Kasumi-1 (cell line): ENCODE data around the gene TRDN.
"Not testable (repeated sequence)": the region's sequence is repeated elsewhere in the genome, so short reads cannot be mapped to it uniquely, and the experiment has no call there.

ENCODE experiments used
- DNase-seq, 2 experiments: peaks; one replicate each; lab custom pipeline; 2025; lab: John Stamatoyannopoulos, UW

The TRDN gene

DNA sequence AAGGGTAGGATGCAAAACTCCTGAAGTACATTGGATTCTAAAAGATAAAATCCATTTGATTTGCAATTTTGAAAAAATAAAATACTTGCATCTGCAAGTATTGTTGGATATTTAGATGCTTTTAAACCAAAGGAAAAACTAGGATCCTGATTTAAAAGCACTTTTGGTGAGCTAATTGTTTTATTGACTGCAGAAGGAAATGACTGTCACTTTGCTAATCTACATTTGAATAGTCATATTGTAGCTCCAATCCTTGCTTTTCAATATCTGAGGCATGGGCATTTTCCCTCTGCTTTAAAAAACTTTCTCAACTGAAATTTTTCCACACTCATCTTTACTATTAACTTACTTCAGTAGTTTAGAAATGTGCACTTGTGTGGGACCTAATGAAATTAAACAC is 74.1 kb downstream of the TRDN start:
- no peak for DNase-seq

DNA sequence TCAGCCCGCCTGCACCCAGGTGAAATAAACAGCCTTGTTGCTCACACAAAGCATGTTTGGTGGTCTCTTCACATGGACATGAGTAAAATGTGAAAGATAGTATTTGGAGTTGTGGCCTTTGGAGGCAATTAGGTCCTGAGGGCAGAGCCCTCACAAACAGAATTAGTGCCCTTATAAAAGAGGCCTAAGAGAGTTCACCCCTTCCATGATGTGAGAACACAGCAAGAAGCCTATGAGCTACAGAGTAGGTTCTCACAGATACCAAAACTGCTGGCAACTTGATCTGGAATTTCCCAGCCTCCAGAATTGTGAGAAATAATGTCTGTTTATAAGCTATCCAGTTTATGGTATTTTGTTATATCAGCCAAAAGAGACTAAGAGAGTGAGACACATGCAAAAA is 74.5 kb downstream of the TRDN start:
- DNase-seq: no peak

DNA sequence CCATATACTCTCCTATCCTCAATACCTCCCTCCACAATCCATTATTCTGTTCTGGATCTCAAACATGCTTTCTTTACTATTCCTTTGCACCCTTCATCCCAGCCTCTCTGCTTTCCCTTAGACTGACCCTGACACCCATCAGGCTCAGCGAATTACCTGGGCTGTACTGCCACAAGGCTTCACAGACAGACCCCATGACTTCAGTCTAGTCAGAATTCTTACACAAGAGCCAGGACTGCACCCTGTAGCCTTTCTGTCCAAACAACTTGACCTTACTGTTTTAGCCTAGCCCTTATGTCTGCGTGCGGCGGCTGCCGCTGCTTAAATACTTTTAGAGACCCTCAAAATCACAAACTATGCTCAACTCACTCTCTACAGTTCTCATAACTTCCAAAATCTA is 76.9 kb downstream of the TRDN start:
- not testable (repeated sequence) for DNase-seq

DNA sequence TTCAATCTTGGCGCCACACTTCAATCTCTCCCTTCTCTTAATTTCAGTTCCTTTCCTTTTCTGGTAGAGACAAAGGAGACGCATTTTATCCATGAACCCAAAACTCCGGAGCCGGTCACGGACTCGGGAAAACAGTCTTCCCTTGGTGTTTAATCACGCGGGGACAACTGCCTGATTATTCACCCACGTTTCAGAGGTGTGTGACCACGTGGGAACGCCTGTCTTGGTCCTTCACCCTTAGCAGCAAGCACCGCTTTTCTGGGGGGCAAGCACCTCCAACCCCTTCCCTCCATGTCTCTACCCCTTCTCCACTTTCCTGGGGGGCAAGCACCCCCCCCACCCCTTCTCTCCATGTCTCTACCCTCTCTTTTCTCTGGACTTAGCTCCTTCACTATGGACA is 79.3 kb downstream of the TRDN start:
- not testable (repeated sequence) for DNase-seq

DNA sequence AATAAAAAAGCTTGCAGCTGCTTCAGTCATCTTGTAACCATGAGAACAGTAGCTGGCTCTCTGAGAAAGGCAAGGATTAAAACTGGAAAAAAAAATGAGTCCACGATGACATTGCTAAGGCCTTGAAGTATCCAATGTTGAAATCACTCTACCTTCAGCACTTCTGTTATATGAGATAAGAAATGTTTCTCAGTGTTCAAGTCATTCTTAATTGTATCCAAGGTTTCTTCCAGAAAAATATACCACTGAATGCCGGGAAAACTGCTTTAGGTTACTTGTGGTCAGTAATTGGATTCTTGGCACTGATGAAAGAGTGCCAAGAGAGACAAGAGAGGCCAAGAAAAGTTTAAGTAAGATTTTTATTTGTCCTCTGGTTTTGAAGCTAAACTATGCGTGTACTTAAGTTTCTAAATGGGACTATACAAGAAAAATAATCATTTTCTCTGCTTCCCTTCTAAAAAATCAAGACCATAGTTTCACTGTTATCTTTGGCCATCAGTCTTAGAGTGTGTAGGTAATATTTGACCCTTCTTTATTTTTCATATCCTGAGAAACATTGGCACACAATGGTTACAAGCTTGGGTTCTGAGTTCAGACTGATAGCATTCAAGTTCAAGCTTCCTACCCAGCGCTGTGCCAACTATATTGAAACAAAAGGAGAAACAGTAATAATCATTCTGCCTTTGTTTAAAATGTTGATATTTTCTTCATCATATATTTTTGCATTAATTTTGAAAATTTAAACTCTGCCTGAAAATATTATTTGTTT is 84.6 kb downstream of the TRDN start:
- no peak for DNase-seq

DNA sequence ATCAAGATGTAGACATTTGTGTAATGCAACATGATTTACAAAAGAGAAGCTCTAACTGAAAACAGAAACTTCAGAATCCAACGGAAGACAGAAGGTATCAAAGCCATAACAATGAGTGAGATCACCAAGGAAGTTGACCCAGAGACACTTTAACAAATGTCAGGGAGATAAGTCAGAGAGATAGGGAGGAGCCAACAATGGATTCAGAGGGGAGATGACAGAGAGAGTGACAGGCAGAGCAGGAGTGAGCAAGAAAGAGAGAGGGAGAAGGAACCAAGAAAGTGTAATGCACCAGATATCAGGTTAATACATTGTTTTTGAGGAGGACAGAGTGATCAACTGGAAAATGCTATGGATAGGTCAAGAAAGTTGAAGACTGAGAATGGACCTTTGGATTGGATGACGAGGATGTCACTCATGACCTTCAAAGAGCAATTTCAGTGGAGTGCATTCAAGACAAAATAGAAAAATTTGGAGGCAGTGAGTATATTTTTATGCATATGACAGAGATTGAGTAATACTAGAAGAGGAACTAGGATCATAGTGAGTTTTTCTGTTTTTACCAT is 86.6 kb downstream of the TRDN start:
- no peak for DNase-seq

DNA sequence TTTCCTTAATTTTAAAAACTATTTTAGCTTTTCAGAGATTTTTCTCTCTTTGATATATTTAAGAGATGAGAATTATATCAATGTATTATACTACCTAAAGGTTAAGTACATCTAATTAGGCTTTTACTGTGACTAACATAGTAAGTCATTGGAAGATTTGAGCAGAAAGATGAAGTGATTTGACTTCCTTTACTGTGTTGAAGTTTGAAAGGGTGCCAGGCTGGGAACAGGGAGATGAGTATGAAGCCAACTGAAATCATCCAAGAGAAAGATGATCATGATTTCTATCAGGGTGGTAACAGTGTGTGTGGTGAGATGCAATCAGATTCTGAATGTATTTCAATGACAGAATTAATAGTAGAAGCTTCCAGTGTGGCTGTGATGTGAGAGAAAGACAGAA is 87.3 kb downstream of the TRDN start:
- DNase-seq: no peak

DNA sequence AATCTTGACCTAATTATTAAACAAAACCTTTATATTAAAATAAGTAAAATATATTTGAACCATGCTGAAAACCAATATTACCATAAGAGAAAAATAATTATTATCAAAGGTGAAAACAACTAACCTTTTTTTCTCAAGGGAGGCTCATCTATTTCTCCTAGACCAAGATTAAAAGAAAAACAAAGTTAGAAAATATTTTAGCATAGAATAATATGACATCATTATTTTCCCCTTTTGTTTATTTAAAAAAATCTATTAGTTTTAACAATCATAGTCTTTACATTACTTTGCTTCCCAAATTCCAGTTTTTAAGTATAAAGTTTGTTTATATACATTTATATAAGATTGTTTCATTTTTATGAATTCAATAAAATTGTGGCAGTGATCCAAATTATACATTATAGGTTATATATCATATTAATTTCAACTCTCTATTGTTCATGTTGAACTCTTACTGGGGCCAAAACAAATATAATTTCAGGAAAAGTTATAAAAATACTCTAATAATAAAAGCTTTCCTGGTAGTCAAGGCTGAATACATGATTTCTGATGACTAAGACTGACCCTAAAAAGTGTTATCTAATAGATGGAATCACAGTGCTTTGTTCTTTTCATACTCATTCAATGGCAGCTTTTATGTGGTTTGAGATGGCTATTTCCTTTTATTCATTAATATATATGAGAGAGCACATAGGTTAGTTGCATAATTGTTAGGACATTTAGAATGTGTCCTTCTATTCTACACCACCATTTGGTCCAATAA is 89.4 kb downstream of the TRDN start:
- DNase-seq: no peak

DNA sequence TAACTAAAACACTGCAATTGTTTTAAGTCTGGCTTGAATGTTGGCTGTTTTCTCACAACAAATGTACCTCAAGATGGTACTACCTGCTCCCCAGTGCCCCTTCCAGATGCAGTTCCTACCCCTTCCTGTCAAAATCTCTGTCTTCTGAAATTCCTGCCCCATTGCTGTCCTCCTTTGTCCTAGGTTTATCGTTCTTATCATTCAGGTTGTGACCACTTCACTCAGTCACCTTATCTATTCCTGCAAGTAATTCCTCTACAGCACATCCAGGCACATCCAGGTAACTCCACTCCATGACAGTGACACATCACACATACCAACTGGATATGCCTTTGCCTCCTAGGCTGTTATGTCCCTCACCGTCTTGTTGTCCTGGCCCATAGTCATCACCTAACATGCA is 90.2 kb downstream of the TRDN start:
- no peak for DNase-seq

DNA sequence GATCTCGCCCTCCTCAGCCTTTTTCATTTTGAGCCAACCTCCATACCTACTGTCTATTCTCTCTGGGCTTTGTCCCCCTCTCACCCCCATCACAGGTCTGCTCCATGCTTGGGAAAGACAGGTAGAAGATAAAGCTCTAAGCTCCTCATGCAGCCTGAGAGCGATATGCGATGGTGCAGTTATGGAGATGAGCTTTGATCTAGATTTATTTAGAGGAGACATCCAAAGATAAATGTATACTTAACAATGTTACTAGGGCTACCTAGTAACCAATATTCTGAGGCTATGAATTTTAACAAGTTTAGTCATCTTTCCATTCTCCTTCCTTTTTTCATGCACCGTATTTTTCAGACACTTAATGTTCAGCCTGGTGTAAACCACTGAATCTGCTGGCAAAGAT is 95.3 kb downstream of the TRDN start:
- DNase-seq: no peak

DNA sequence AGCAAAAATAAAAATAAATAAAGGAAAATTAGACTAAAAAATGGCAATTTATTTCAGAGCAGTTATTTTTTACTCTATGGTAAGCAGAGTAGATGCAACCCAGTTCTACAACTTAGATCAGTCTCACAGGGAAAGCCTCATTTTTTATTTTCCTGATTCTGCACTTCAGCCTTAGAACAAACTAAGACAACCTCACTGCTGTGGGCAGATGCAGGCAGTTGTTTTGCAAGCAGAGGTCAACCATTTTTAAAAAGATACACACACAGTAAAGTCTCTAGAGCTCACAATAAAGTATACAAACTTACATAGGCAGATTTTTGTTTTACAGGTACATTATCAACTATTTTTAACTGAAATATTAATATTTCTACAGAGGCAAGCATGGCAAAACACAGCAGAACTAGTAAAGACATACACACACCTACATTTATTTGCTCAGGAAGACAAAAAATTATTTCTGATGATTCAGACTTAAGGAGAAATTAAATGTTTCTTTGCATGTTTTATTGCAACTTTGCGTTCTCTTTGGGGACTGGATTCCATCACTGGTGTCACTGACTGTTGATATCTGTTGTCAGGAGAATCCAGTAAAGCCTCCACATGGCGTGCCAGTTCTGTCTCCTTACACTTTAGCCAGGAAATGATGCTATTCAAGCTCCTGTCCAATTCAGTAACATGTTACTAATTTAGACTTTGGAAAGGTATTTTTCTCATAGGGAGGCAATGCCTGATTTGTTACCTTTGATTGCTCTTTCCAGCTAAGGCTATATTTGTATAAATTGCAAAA is 102.7 kb downstream of the TRDN start:
- DNase-seq: no peak

DNA sequence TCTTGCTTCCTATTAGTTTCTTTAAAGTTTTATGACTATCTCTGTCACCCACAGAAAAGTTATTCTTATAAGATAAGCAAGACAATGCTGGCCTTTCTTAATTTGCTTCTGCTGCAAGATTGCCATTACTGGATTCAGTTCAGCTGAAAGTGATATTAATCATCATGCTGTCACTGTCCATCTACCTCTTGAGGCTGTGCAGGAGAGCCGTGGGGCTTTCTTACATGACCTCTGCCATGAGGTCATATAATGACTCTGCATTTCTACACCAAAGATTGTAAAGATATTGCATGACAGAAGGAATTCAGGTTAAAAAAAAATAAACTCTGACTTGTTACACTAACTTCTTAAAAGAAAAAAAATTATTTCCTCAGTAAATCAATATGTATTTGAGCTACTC is 106.9 kb downstream of the TRDN start:
- DNase-seq: no peak

DNA sequence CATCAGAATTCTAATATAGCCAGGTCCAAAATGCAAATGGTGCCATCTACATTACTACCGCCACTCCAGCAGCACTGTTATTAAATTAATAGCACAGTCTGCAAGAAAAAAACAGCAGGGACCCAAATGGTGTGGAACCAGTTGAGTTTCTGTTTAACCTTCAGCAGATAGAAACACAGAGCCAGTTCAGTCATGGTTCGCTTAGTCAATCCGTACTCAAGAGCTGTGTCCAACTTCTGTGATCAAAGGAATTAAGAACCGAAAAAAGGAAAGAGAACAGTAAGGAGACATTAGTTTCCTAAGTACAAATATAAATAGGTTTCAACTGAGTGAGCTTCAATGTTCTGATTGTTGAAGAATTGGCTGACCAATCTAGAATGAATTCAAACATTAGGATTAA is 107.7 kb downstream of the TRDN start:
- no peak for DNase-seq

DNA sequence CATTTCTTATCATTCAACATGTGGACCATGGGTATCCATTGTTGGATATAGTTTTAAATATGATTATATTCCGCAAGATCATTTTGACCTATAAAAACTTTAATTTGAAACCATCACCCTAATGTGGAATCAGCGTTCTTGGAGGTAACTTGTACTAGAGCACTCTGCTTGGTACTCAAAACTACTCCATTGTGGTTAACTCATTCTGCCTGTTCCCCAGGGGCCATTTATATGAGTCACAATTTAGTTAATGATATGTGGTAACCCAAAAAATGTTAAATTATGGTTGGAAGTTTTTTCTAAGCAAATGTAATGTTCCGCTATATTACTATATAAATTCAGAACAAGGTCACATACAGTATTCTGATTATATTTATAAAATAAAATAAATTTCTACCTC is 109.3 kb downstream of the TRDN start:
- DNase-seq: no peak

DNA sequence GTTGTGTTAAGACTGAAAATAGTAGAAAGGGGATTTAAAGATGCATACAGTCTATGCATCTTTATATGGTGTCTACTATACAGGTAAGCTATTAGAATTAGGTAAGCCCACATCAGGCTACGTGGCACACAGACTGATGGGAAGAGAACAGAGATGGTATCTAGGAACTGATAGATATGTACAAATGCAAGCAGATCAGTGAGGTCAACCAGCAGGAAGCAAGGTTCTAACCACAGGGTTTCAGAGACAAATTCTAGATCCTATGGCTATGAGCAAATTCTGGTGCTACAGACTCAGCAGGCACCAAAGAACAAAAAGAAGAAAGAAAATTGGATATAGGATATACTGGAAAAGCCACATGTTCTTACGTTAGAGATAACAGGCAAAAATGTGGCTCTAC is 110.6 kb downstream of the TRDN start:
- no peak for DNase-seq

DNA sequence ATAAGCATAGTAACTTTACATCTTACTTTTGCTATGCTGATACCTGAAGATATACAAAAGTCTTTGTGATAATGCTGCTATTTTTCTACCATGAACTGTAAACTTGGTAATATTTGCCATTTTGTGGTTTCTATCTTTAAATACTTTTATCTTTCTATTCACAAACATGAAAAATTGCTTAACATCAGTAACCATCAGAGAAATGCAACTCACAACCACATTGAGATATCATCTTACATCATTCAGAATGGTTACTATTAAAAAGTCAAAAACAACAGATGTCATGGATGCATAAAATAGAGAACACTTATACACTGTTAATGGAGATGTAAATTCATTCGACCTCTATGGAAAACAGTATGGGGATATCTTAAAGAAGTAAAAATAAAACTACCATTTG is 112.0 kb downstream of the TRDN start:
- no peak for DNase-seq

DNA sequence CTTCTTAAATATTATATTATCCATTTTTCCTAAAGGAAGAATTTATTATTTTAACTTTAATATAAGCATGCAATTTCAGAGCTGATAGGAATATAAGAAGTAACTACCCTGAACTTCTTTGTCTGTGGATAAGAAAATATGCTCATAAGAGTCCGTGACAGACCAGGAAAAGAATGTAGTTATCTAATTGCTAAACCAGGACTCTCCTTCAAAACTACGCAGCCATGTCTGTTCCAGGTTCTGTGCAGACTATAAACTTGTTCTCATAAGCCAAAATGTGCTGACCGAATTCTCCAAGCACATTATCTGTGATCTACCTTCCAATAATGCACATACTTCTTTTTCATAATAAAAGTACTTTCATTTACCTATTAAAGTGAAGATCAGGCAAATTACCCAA is 116.5 kb downstream of the TRDN start:
- DNase-seq: no peak

DNA sequence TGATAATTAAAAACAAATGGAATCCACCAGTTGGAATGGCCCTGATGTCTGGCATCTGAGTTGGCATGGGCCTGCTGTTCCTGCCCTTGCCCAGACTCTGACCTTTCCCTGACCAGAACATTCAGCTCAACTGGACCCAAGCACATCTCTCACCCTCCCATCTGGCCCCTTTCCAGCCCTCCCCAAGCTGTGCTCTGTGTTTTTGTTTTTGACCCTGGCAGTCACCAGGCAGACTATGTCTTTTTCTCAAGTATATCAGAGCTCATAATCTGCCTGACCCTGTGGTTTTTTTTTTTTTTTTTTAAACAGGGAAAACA is 117.6 kb downstream of the TRDN start:
- no peak for DNase-seq

DNA sequence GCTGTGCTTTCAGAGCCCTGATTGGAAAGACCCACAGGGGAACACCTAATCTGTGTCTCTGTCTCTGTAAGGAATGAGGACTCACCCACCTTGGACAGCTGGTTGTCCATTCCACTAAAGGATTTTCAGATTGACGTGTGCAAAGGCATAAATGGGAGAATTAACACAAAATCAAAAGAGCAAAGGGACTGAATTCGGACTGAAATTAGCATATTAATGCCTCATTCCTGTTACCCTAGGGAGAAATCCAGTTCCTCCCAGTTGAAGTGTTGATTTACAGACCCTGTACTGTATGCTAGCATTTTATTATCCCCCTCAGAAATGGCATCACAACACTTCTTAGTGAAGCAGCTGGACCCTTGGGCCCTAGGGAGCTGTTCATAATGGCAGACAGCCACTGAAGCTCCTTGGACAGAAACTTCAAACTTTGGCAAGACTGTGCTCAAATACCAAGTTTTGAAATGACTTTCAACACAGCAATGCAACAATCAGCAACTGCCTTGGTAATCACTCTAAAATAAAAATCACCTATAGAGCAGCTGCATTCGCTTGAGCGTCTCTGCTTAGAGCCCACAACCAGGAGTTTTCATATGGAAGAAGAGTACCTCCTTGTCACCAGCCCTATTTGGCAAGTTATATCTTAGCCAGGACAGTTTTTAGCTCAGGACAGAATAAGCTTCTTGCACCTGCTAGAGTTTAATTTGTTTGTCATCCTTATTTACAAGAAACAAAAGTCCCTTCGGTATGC is 118.1 kb downstream of the TRDN start:
- DNase-seq: no peak

DNA sequence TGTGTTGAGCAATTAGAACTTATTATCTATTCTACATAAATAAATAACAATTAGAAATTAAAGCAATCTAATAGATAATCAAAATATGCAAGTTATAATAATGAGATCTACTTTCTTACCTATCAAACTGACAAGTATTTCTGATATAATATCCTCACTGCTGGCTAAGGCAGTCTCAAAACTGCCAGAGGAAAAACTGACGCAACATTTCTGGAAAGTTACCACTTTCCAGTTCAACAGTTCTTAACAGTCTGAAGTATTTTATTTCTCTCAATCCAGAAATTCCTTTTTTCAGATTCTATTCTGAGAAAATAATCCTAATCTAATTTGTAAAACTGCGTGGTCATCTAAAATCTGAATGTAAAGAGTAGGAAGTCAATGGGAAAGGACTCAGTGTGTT is 121.0 kb downstream of the TRDN start:
- DNase-seq: no peak

DNA sequence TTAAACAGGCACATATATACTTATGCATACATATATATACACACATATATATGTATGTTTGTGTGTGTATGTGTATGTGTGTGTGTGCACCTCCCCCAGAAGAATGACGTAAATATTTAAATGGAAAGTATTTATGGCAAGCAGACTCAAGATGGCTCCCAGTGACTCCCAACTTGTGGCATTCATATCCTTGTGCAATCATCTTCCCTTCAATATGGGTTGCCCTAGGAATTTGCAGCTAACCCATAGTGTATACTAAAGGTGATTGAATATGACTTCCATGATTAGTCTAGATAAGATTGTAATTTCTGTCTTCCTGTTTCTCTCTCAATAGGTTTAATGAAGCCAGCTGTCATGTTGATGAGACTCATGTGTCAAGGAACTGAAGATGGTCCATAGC is 127.6 kb downstream of the TRDN start:
- no peak for DNase-seq

DNA sequence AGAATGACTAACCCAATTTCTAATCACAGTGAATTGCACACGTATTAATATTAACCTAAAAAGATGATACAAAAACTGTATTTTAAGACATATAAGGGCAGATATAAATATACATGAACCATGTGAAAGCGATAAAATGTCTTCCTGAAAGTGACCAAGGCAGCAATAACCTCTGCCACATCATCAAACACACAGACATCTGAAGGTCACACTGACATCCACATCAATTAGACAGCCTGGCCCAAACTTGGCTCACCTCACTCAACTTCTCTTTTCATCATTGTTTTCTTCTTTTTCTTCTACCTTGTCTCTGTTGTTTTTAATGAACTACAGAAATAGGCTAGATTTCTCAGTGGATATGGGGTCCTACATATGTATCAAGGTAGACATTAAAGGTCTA is 128.5 kb downstream of the TRDN start:
- DNase-seq: no peak
